DND-41 (cell line): Measurements from ENCODE around the gene ASCL1.

ENCODE experiments used
- ATAC-seq: fragments of 200-7000 bp; cut with Tn5 transposase; 3 replicates; pipeline ENCODE4 v1.9.1; 2021; ENCODE audit warnings: low read depth; ENCODE audit not compliant: insufficient read depth
- DNase-seq: peaks from one replicate; pipeline ENCODE4 v3.0.0-alpha.2; 2020
- H2AFZ ChIP-seq: 2 replicates; pipeline ENCODE4 v1.6.0; 2012; ENCODE audit warnings: low read depth, low read length
- H3K27ac ChIP-seq: 2 replicates; pipeline ENCODE4 v1.5.1; 2012; ENCODE audit warnings: low read length, inconsistent platforms
- H3K27me3 ChIP-seq: fragments of 200-600 bp; sonication (generic); 2 replicates; pipeline ENCODE4 v1.6.0; 2012; ENCODE audit warnings: low read length, mild to moderate bottlenecking, inconsistent platforms; ENCODE audit not compliant: insufficient read depth, poor library complexity
- H3K36me3 ChIP-seq: 2 replicates; pipeline ENCODE4 v1.5.1; 2012; ENCODE audit warnings: low read length, inconsistent platforms; ENCODE audit not compliant: insufficient read depth
- H3K4me1 ChIP-seq: 2 replicates; pipeline ENCODE4 v1.5.1; 2012; ENCODE audit warnings: mild to moderate bottlenecking, low read length; ENCODE audit not compliant: insufficient read depth
- H3K4me2 ChIP-seq: 2 replicates; pipeline ENCODE4 v1.6.0; 2012; ENCODE audit warnings: mild to moderate bottlenecking, moderate library complexity, low read length, inconsistent platforms; ENCODE audit not compliant: insufficient read depth
- H3K4me3 ChIP-seq, 2 experiments: fragments of 200-600 bp in 1 of 2; shearing (Covaris generic) in 1 of 2; 2 replicates each; pipeline ENCODE4 v1.5.1; 2012 to 2016; ENCODE audit warnings: inconsistent platforms in 2 of 2, low read length in 2 of 2, mild to moderate bottlenecking in 2 of 2, low read depth in 1 of 2, moderate library complexity in 1 of 2
- H3K79me2 ChIP-seq: 2 replicates; pipeline ENCODE4 v1.6.0; 2012; ENCODE audit warnings: low read length, inconsistent platforms; ENCODE audit not compliant: insufficient read depth
- H3K9ac ChIP-seq: 2 replicates; pipeline ENCODE4 v1.6.0; 2012; ENCODE audit warnings: low read depth, mild to moderate bottlenecking, inconsistent platforms, low read length, moderate library complexity
- H3K9me3 ChIP-seq: 2 replicates; pipeline ENCODE4 v1.5.1; 2012; ENCODE audit warnings: low read length, moderate library complexity, mild to moderate bottlenecking, inconsistent platforms; ENCODE audit not compliant: insufficient read depth, severe bottlenecking
- H4K20me1 ChIP-seq: 2 replicates; pipeline ENCODE4 v1.6.0; 2012; ENCODE audit warnings: low read length; ENCODE audit not compliant: insufficient read depth
- CTCF ChIP-seq: IDR thresholded peaks from 2 replicates; pipeline ENCODE4 v1.5.1; 2012; ENCODE audit warnings: borderline replicate concordance, low read length, moderate library complexity, mild to moderate bottlenecking; ENCODE audit not compliant: poor library complexity, severe bottlenecking; ENCODE audit errors: extremely low read depth
- EZH2 ChIP-seq: IDR thresholded peaks from 3 replicates; pipeline ENCODE4 v1.6.1; 2012; ENCODE audit warnings: borderline replicate concordance, low read depth, mild to moderate bottlenecking, moderate library complexity, low read length, inconsistent platforms; ENCODE audit not compliant: severe bottlenecking

ASCL1 gene

GRCh38 chr12:102939059-102939458, 18.4 kb upstream of the ASCL1 start:
- H3K27ac ChIP-seq: no peak overlapping the region
- H2AFZ ChIP-seq: no peak overlapping the region
- H3K4me1 ChIP-seq: no peaks in the 10 kb centered on the region
- no peaks in the 10 kb centered on the region for H3K27me3 ChIP-seq
- H4K20me1 ChIP-seq: no peaks in the 10 kb centered on the region
- no peak overlapping the region for H3K4me2 ChIP-seq
- no peak for DNase-seq
- H3K79me2 ChIP-seq: no peaks in the 10 kb centered on the region
- ATAC-seq: no peak
- no peak overlapping the region for H3K4me3 ChIP-seq
- H3K9me3 ChIP-seq: no peaks in the 10 kb centered on the region
- H3K36me3 ChIP-seq: no peaks in the 10 kb centered on the region
- no peak for TF ChIP-seq EZH2
- TF ChIP-seq CTCF: no peak
- H3K9ac ChIP-seq: no peak overlapping the region

DNA sequence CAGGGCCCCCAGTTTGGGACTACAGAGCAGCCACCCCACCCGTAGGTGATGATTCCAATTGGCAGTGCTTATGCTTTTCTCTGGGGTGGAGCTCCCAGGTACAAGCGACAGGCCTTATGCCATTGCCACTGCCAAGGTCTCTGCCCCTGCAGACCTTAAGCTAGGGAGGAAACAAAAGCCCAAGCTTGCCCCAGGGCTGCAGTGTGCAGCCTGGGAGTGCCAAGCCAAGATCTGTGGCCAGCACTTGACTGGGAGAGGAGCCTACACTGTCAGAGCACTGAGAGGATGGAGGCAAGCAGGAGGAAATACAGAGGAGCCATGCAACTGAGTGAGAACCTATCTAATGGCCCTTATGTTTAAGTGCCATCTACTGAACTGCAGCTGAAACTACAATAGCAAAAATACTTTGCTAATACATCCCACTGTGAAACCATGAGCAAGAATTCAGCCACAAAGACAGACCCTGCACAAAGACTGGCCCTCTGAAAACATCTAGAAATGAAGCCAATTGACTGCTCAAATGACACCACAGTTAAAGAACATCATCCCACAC, 17.7 kb upstream of the ASCL1 start:
- H3K27ac ChIP-seq: no peak overlapping the region
- H3K27me3 ChIP-seq: no peaks in the 10 kb centered on the region
- no peak overlapping the region for H3K9ac ChIP-seq
- no peaks in the 10 kb centered on the region for H3K9me3 ChIP-seq
- no peak overlapping the region for H3K4me3 ChIP-seq
- H2AFZ ChIP-seq: no peak overlapping the region
- ATAC-seq (no peak), DNase-seq (no peak)
- H3K4me2 ChIP-seq: no peak overlapping the region
- no peaks in the 10 kb centered on the region for H4K20me1 ChIP-seq
- no peaks in the 10 kb centered on the region for H3K79me2 ChIP-seq
- H3K36me3 ChIP-seq: no peaks in the 10 kb centered on the region
- TF ChIP-seq CTCF (no peak), EZH2 (no peak)
- H3K4me1 ChIP-seq: no peaks in the 10 kb centered on the region

DNA sequence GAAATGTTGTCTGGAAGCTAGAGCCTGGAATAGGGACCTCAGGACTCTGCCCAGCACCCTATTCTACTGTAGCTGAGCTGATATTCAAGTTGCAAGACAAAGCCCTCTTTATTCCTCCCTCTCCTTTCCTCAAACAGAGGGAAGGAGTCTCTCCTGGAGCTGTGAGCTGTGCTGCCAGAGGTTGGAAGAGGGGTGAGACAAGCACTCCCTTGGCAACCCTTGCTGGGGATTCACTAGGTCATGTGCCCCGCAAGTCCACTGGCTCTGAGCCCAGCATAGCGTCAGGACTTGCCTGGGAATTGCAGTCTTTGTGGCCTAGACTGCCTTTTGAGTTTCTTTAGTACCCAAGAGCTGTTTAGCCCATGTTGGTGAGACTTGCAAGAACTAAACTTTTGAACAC, 11.4 kb upstream of the ASCL1 start:
- no peak for TF ChIP-seq CTCF
- Histone ChIP-seq H3K79me2 (no peaks in the 10 kb centered on the region), H3K27ac (no peak overlapping the region), H3K4me3 (no peak overlapping the region), H3K4me1 (no peaks in the 10 kb centered on the region), H2AFZ (no peak overlapping the region), H3K36me3 (no peaks in the 10 kb centered on the region), H3K4me2 (no peak overlapping the region), H4K20me1 (no peaks in the 10 kb centered on the region), H3K9ac (no peak overlapping the region), H3K9me3 (no peaks in the 10 kb centered on the region), H3K27me3 (no peaks in the 10 kb centered on the region)
- DNase-seq: no peak
- no peak for ATAC-seq

GRCh38 chr12:102948941-102949352, 8.5 kb upstream of the ASCL1 start:
- Histone ChIP-seq H3K9ac (no peak overlapping the region), H2AFZ (no peak overlapping the region), H3K4me1 (no peaks in the 10 kb centered on the region), H3K4me3 (no peak overlapping the region), H3K36me3 (no peaks in the 10 kb centered on the region), H3K27ac (no peak overlapping the region), H3K27me3 (no peaks in the 10 kb centered on the region), H4K20me1 (no peaks in the 10 kb centered on the region), H3K4me2 (no peak overlapping the region), H3K9me3 (no peaks in the 10 kb centered on the region), H3K79me2 (no peaks in the 10 kb centered on the region)
- DNase-seq (peak; percentile 54), ATAC-seq (no peak)
- TF ChIP-seq CTCF (peak; percentile 90), EZH2 (no peak)
